KMS-11 (cell line): ENCODE measurements around the gene MRPL53.

Source experiments
- H2AFZ ChIP-seq: fragments of 200-600 bp; sonication (generic); 2 replicates; pipeline ENCODE4 v1.6.1; 2016; ENCODE audit warnings: antibody characterized with exemption, mixed run types, low read depth
- H3K27ac ChIP-seq: fragments of 200-600 bp; sonication (generic); 2 replicates; pipeline ENCODE4 v1.6.1; 2016; ENCODE audit warnings: mild to moderate bottlenecking, mixed run types
- H3K27me3 ChIP-seq: fragments of 200-600 bp; sonication (generic); 2 replicates; pipeline ENCODE4 v1.6.1; 2017; ENCODE audit warnings: mild to moderate bottlenecking, low read depth, mixed run types, moderate library complexity; ENCODE audit not compliant: insufficient read depth
- H3K36me3 ChIP-seq: fragments of 200-600 bp; sonication (generic); 2 replicates; pipeline ENCODE4 v1.6.1; 2017; ENCODE audit warnings: mild to moderate bottlenecking, mixed run types; ENCODE audit not compliant: insufficient read depth
- H3K4me1 ChIP-seq: fragments of 200-600 bp; sonication (generic); 2 replicates; pipeline ENCODE4 v1.6.1; 2016; ENCODE audit warnings: mild to moderate bottlenecking, low read depth, mixed run types; ENCODE audit not compliant: poor library complexity, severe bottlenecking
- H3K4me2 ChIP-seq: fragments of 200-600 bp; sonication (generic); 2 replicates; pipeline ENCODE4 v1.7.0; 2016; ENCODE audit warnings: mild to moderate bottlenecking, mixed run types
- H3K4me3 ChIP-seq: fragments of 200-600 bp; sonication (generic); IDR thresholded peaks from 2 replicates; pipeline ENCODE4 v1.6.1; 2017; ENCODE audit warnings: low read depth, low read length, mixed read lengths; ENCODE audit not compliant: insufficient read depth
- H3K79me2 ChIP-seq: fragments of 200-600 bp; sonication (generic); 2 replicates; pipeline ENCODE4 v1.6.1; 2016; ENCODE audit warnings: low read depth, mixed run types; ENCODE audit not compliant: insufficient read depth
- H3K9ac ChIP-seq: fragments of 200-600 bp; sonication (generic); 2 replicates; pipeline ENCODE4 v1.6.1; 2016; ENCODE audit warnings: mild to moderate bottlenecking, mixed run types
- H4K20me1 ChIP-seq: fragments of 200-600 bp; sonication (generic); 2 replicates; pipeline ENCODE4 v1.6.1; 2016; ENCODE audit warnings: mild to moderate bottlenecking, mixed run types; ENCODE audit not compliant: insufficient read depth
- CTCF ChIP-seq: fragments of 200-600 bp; sonication (generic); conservative IDR thresholded peaks from 2 replicates; pipeline ENCODE4 v1.6.1; 2017; ENCODE audit warnings: low read depth, mild to moderate bottlenecking, antibody characterized with exemption, low read length, moderate library complexity, mixed read lengths

MRPL53 gene

DNA sequence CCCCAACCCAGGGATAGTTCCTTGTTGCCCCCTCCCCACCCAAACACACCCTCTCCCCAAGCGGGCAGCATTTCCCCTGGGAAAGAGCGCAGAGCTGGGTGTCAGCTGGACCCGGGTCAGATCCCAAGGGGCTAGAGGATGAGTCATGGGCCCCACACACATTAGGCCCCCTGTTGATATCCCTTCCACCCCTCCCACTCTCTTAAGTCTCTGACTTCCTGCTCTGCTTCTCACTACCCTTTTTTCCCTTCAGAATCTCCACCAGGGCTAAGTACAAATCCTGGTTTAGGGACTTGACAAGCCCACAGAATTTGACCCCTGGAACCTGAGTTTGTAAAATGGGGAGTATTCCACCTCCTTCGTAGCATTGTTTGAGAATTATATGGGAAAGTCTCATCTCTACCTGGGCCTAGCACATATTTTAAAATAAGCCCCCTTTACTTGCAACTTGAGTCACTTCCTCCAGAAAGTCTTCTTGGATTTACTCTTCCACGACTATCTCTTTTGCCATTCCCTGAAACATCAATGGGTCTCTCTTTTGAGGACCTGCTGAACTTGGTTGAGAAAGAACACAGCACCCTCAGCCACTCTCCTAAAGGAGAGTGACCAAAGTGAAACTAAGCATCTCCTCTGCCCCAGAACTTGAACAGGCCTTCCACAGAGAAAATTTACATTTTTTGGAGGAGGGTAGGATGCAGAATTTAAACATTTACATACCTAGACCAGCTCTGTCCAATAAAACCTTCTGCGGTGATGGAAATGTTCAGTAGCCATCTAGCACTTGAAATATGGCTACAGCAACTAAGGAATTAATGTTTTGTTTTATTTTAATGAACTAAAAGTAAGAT, 35.4 kb downstream of the MRPL53 start:
- H3K27ac ChIP-seq, result no peak overlapping the region
- H2AFZ ChIP-seq, result no peak overlapping the region
- no peaks in the 10 kb centered on the region for H3K36me3 ChIP-seq
- no peaks in the 10 kb centered on the region for H4K20me1 ChIP-seq
- H3K27me3 ChIP-seq, result no peaks in the 10 kb centered on the region
- H3K4me1 ChIP-seq, result peaks cover 12% of the 10 kb centered on the region
- H3K9ac ChIP-seq, result no peak overlapping the region
- H3K79me2 ChIP-seq, result no peaks in the 10 kb centered on the region
- no peak overlapping the region for H3K4me2 ChIP-seq
- H3K4me3 ChIP-seq, result no peak overlapping the region
- no peak for TF ChIP-seq CTCF

DNA sequence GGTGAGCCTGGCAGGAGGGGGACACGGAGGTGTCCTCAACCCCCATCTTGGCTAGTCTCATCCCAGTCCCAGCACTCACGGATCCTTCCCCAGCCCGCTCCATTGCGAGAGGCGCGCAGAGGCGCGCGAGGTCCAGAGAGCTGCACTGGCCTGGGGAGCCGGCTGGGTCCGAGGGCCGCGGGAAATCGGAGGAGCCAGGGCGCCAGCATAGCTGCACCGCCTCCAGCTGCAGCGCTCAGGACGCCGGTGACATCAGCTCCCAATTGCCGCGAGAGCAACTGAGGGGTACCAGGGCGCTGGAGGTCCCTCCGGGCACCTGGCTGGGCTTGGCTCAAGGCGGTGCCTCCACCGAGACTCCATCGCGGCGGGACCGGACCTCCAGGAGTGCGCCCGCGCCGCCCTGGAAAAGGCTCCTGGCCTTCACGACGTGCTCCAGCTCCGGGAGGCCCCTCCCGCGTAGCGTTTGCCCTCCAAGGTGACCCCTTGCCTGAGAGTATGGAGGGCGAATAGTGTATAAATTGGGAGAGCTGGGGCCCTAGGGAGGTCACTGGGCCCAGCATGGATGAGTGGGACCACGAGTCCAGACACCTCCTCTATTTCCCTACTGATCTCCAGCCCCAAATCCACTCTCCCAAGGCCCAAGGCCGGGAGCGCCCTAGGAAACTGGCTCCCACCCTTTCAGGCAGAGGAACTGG, 36.2 kb downstream of the MRPL53 start:
- H3K4me3 ChIP-seq, result no peak overlapping the region
- H3K36me3 ChIP-seq, result no peaks in the 10 kb centered on the region
- H3K9ac ChIP-seq, result no peak overlapping the region
- no peaks in the 10 kb centered on the region for H3K79me2 ChIP-seq
- H4K20me1 ChIP-seq, result no peaks in the 10 kb centered on the region
- H3K4me1 ChIP-seq, result peaks cover 12% of the 10 kb centered on the region
- TF ChIP-seq CTCF, result no peak
- H2AFZ ChIP-seq, result no peak overlapping the region
- H3K27ac ChIP-seq, result no peak overlapping the region
- no peaks in the 10 kb centered on the region for H3K27me3 ChIP-seq
- no peak overlapping the region for H3K4me2 ChIP-seq

DNA sequence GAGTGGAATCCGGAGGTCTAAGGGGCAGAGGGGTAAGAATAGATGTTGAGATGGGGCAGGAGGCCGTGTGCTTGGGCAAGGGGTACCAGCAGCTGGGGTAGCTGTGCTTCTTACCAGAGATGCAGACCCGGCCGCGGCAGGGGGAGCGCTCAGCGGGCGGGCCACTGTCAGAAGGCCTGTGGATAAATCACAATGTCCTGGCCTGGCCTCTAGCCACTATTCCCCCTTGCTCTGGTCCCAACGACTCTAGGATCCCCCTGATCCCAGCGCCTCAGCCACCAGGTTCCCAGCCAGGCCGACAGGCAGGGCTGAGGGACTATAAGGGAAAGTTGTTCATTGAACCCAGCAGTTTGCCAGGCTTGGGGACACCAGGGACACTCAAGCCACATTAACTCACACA, 42.0 kb downstream of the MRPL53 start:
- no peak overlapping the region for H3K9ac ChIP-seq
- no peak for TF ChIP-seq CTCF
- H3K36me3 ChIP-seq, result no peaks in the 10 kb centered on the region
- no peaks in the 10 kb centered on the region for H4K20me1 ChIP-seq
- no peak overlapping the region for H2AFZ ChIP-seq
- H3K4me2 ChIP-seq, result no peak overlapping the region
- no peaks in the 10 kb centered on the region for H3K79me2 ChIP-seq
- H3K27me3 ChIP-seq, result no peaks in the 10 kb centered on the region
- H3K4me3 ChIP-seq, result no peak overlapping the region
- H3K27ac ChIP-seq, result no peak overlapping the region
- no peaks in the 10 kb centered on the region for H3K4me1 ChIP-seq

GRCh38 chr2:74429487-74430451, 42.7 kb downstream of the MRPL53 start:
- Histone ChIP-seq H3K9ac (no peak overlapping the region), H4K20me1 (no peaks in the 10 kb centered on the region), H3K27me3 (no peaks in the 10 kb centered on the region), H3K4me1 (no peaks in the 10 kb centered on the region), H3K27ac (no peak overlapping the region), H2AFZ (no peak overlapping the region), H3K4me3 (no peak overlapping the region), H3K4me2 (no peak overlapping the region), H3K36me3 (no peaks in the 10 kb centered on the region), H3K79me2 (no peaks in the 10 kb centered on the region)
- TF ChIP-seq CTCF, result no peak
